DOHH2 (cell line): ENCODE data around the gene ATP2C1.

Source experiments
- H3F3A ChIP-seq: fragments of 200-600 bp; sonication (generic), shearing (Covaris generic); 2 replicates; pipeline ENCODE4 v1.6.0; 2016; ENCODE audit warnings: antibody characterized with exemption, mild to moderate bottlenecking; ENCODE audit not compliant: control insufficient read depth, insufficient read depth
- H3K27ac ChIP-seq: fragments of 200-600 bp; sonication (generic); 2 replicates; pipeline ENCODE4 v1.5.1; 2014; ENCODE audit warnings: low read depth, mild to moderate bottlenecking, low read length, moderate library complexity
- H3K27me3 ChIP-seq: fragments of 200-600 bp; sonication (generic); 2 replicates; pipeline ENCODE4 v1.6.1; 2014; ENCODE audit warnings: mild to moderate bottlenecking, low read length, mixed read lengths; ENCODE audit not compliant: control insufficient read depth
- H3K36me3 ChIP-seq: fragments of 200-600 bp; sonication (generic); 2 replicates; pipeline ENCODE4 v1.6.1; 2014; ENCODE audit warnings: mild to moderate bottlenecking, low read length, moderate library complexity, mixed read lengths; ENCODE audit not compliant: control insufficient read depth
- H3K4me1 ChIP-seq: fragments of 200-600 bp; sonication (generic); 2 replicates; pipeline ENCODE4 v1.6.1; 2014; ENCODE audit warnings: mild to moderate bottlenecking, low read length, mixed read lengths; ENCODE audit not compliant: control insufficient read depth
- H3K4me2 ChIP-seq: fragments of 200-600 bp; sonication (generic); 2 replicates; pipeline ENCODE4 v1.6.0; 2014; ENCODE audit warnings: mild to moderate bottlenecking, low read length, moderate library complexity
- H3K4me3 ChIP-seq: fragments of 200-600 bp; sonication (generic); 2 replicates; pipeline ENCODE4 v1.5.1; 2014; ENCODE audit warnings: mild to moderate bottlenecking, low read length, mixed read lengths
- H3K79me2 ChIP-seq: fragments of 200-600 bp; sonication (generic); 2 replicates; pipeline ENCODE4 v1.6.1; 2014; ENCODE audit warnings: mild to moderate bottlenecking, low read length, mixed read lengths; ENCODE audit not compliant: control insufficient read depth
- H3K9me2 ChIP-seq: fragments of 200-600 bp; sonication (generic); replicated peaks from 2 replicates; pipeline ENCODE4 v1.6.1; 2014; ENCODE audit warnings: mild to moderate bottlenecking, low read length, mixed read lengths; ENCODE audit not compliant: control insufficient read depth
- H3K9me3 ChIP-seq: fragments of 200-600 bp; sonication (generic); 2 replicates; pipeline ENCODE4 v1.6.1; 2014; ENCODE audit warnings: antibody characterized with exemption, low read length, mixed read lengths; ENCODE audit not compliant: control insufficient read depth, insufficient read depth
- H4K20me1 ChIP-seq: fragments of 200-600 bp; sonication (generic); 2 replicates; pipeline ENCODE4 v1.6.0; 2014; ENCODE audit warnings: low read depth, mild to moderate bottlenecking, antibody characterized with exemption, low read length, moderate library complexity; ENCODE audit not compliant: control insufficient read depth, insufficient read depth
- CTCF ChIP-seq: fragments of 200-600 bp; sonication (generic); IDR thresholded peaks from one replicate; pipeline ENCODE4 v1.5.1; 2014; ENCODE audit warnings: antibody characterized with exemption, mild to moderate bottlenecking, low read depth, low read length; ENCODE audit not compliant: poor library complexity, severe bottlenecking
- EZH2phosphoT487 ChIP-seq: fragments of 200-600 bp; sonication (generic); IDR thresholded peaks from 2 replicates; pipeline ENCODE4 v1.6.1; 2017; ENCODE audit warnings: borderline replicate concordance, mild to moderate bottlenecking, antibody characterized with exemption, low read length, moderate library complexity, mixed read lengths

ATP2C1 gene

GRCh38 chr3:130907500-130907899 is 13.6 kb downstream of the ATP2C1 start:
- TF ChIP-seq EZH2phosphoT487 (no peak), CTCF (no peak)
- H3K9me2 ChIP-seq = no peaks in the 10 kb centered on the region
- H3K27me3 ChIP-seq = no peaks in the 10 kb centered on the region
- H3K4me2 ChIP-seq = no peak overlapping the region
- no peaks in the 10 kb centered on the region for H3K9me3 ChIP-seq
- H3K79me2 ChIP-seq = peaks cover 76% of the 10 kb centered on the region
- no peak overlapping the region for H3K27ac ChIP-seq
- H3K4me3 ChIP-seq = no peak overlapping the region
- H4K20me1 ChIP-seq = 0 out of 2 replicates have a peak, but pooled peaks cover under 1% of the 10 kb centered on the region
- H3K36me3 ChIP-seq = peaks cover 17% of the 10 kb centered on the region
- no peaks in the 10 kb centered on the region for H3F3A ChIP-seq
- H3K4me1 ChIP-seq = peaks cover 32% of the 10 kb centered on the region

GRCh38 chr3:130907966-130908365 is 14.1 kb downstream of the ATP2C1 start:
- no peaks in the 10 kb centered on the region for H3K9me3 ChIP-seq
- no peak overlapping the region for H3K4me2 ChIP-seq
- H3K4me1 ChIP-seq = peaks cover 32% of the 10 kb centered on the region
- H3K4me3 ChIP-seq = no peak overlapping the region
- no peak overlapping the region for H3K27ac ChIP-seq
- no peaks in the 10 kb centered on the region for H4K20me1 ChIP-seq
- no peaks in the 10 kb centered on the region for H3K9me2 ChIP-seq
- no peaks in the 10 kb centered on the region for H3K27me3 ChIP-seq
- TF ChIP-seq CTCF = no peak
- TF ChIP-seq EZH2phosphoT487 = no peak
- H3F3A ChIP-seq = no peaks in the 10 kb centered on the region
- H3K79me2 ChIP-seq = peaks cover 71% of the 10 kb centered on the region
- H3K36me3 ChIP-seq = peaks cover 17% of the 10 kb centered on the region

- Histone ChIP-seq H3K79me2 (peaks cover 72% of the 10 kb centered on the region), H4K20me1 (no peaks in the 10 kb centered on the region), H3K4me3 (peak overlapping the region; percentile 41), H3F3A (peaks cover 10% of the 10 kb centered on the region), H3K9me3 (peaks cover 7% of the 10 kb centered on the region; the same call in 1 of the 2 replicates), H3K4me1 (peaks cover 38% of the 10 kb centered on the region), H3K9me2 (no peaks in the 10 kb centered on the region), H3K36me3 (peaks cover 5% of the 10 kb centered on the region; the same call in 1 of the 2 replicates), H3K27ac (peak overlapping the region; percentile 38; the same call in 1 of the 2 replicates), H3K27me3 (no peaks in the 10 kb centered on the region), H3K4me2 (peak overlapping the region; percentile 67)
- TF ChIP-seq CTCF (no peak), EZH2phosphoT487 (no peak)
These were observed 21.8 kb downstream of the ATP2C1 start for GRCh38 chr3:130915567-130916292.
